ENCODE measurements around the gene ACTR8. TPM values are rescaled to one million over a fixed set of nuclear protein-coding genes. Genes with fewer than 3 reads are reported as not detected.

The ACTR8 gene
- total RNA-seq, 1 donor from 2014 or later = 43.6 TPM

DNA sequence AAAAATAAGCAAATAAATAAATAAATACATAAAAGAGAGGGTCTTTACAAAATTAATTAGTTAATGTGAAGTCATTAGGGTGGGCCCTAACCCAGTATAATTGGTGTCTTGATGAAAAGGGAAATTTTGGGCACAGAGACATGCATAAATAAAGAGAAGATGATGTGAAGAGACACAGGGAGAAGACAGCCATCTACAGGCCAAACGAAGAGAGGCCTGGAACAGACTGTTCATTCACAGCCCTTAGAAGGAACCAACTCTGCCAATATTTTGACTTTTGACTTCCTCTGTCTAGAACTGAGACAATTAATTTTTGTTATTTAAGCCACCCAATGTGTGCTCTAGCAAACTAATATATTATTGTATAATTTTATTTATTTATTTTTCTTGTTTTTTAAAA is 39.3 kb upstream of the ACTR8 start:
- DNase-seq (ENCODE audit: low read depth) (no peak), FAIRE-seq (no peak)
- Histone ChIP-seq H3K4me2 (ENCODE audit: low read length) (no peak overlapping the region), H3K36me3 (ENCODE audit: insufficient read depth, low read length) (no peaks in the 10 kb centered on the region), H2AFZ (ENCODE audit: low read depth, low read length) (no peak overlapping the region), H3K4me3 (ENCODE audit: insufficient read depth, low read depth, low read length) (no peak overlapping the region), H4K20me1 (ENCODE audit: insufficient read depth, low read length) (no peaks in the 10 kb centered on the region), H3K79me2 (ENCODE audit: insufficient read depth, low read length) (no peaks in the 10 kb centered on the region), H3K4me1 (ENCODE audit: insufficient read depth, low read length) (no peaks in the 10 kb centered on the region), H3K9ac (ENCODE audit: low read length) (no peak overlapping the region), H3K9me3 (ENCODE audit: insufficient read depth, low read depth, low read length) (no peaks in the 10 kb centered on the region), H3K27me3 (ENCODE audit: insufficient read depth, low read length) (no peaks in the 10 kb centered on the region), H3K27ac (ENCODE audit: low read depth, low read length) (no peak overlapping the region)
- H3K27me3 Mint-ChIP-seq (ENCODE audit: low read depth, unreplicated experiment) = peaks cover 6% of the 10 kb centered on the region
- no peaks in the 10 kb centered on the region for H3K4me1 Mint-ChIP-seq (ENCODE audit: low read depth, unreplicated experiment)
- no peak overlapping the region for H3K4me3 Mint-ChIP-seq (ENCODE audit: unreplicated experiment)
- H3K27ac Mint-ChIP-seq (ENCODE audit: unreplicated experiment) = no peak overlapping the region
- no peak for TF ChIP-seq EZH2 (IDR thresholded peaks at IDR 0.05; ENCODE audit: insufficient read depth, low read length)
- TF ChIP-seq, protein P1, sequence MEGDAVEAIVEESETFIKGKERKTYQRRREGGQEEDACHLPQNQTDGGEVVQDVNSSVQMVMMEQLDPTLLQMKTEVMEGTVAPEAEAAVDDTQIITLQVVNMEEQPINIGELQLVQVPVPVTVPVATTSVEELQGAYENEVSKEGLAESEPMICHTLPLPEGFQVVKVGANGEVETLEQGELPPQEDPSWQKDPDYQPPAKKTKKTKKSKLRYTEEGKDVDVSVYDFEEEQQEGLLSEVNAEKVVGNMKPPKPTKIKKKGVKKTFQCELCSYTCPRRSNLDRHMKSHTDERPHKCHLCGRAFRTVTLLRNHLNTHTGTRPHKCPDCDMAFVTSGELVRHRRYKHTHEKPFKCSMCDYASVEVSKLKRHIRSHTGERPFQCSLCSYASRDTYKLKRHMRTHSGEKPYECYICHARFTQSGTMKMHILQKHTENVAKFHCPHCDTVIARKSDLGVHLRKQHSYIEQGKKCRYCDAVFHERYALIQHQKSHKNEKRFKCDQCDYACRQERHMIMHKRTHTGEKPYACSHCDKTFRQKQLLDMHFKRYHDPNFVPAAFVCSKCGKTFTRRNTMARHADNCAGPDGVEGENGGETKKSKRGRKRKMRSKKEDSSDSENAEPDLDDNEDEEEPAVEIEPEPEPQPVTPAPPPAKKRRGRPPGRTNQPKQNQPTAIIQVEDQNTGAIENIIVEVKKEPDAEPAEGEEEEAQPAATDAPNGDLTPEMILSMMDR (IDR thresholded peaks at IDR 0.05; ENCODE audit: insufficient read depth, low read depth, low read length) = peak; percentile 29
- H3K36me3 Mint-ChIP-seq (ENCODE audit: low read depth, unreplicated experiment) = no peaks in the 10 kb centered on the region
- H3K9me3 Mint-ChIP-seq (ENCODE audit: unreplicated experiment) = no peaks in the 10 kb centered on the region

DNA sequence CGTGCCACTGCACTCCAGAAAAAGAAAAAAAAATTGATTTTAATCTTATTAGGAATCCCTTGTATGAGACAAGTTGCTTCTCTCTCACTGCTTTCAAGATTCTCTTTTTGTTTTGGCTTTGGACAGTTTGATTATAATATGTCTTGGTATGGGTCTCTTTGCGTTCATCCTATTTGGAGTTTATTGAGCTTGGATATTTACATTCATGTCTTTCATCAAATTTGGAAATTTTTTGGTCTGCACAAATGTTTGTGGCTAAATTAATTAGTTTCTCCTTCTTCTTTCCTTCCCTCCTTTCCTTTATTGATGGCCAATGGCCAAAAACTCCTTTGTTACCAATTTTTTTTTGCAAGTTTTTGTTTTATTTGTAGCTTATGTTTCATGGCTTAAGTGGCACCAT is 37.8 kb upstream of the ACTR8 start:
- H3K27ac Mint-ChIP-seq (ENCODE audit: unreplicated experiment) = no peak overlapping the region
- no peak for DNase-seq (ENCODE audit: low read depth)
- no peak for FAIRE-seq

DNA sequence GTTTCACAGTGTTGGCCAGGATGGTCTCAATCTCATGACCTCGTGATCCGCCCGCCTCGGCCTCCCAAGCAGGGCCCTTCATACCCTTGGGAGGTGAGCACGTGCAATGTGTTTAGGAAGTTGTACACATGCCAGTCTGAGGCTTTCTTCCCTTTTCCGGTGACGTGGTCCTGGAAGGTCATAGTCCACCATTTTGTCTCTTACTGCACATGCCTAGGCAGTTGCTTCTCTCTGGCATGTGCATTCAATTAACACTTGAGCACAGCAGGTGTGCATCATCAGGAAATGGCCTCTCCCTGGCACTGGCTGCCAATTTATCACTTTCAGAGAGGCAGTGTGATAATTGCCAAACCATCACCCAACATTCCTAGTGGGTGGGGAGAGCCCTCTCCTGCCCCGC is 31.4 kb upstream of the ACTR8 start:
- H3K27me3 Mint-ChIP-seq (ENCODE audit: low read depth, unreplicated experiment) = peaks cover 8% of the 10 kb centered on the region
- H3K9me3 Mint-ChIP-seq (ENCODE audit: unreplicated experiment) = peaks cover 4% of the 10 kb centered on the region
- Histone ChIP-seq H4K20me1 (ENCODE audit: insufficient read depth, low read length) (no peaks in the 10 kb centered on the region), H2AFZ (ENCODE audit: low read depth, low read length) (no peak overlapping the region), H3K79me2 (ENCODE audit: insufficient read depth, low read length) (no peaks in the 10 kb centered on the region), H3K4me2 (ENCODE audit: low read length) (no peak overlapping the region), H3K36me3 (ENCODE audit: insufficient read depth, low read length) (no peaks in the 10 kb centered on the region), H3K4me3 (ENCODE audit: insufficient read depth, low read depth, low read length) (no peak overlapping the region), H3K4me1 (ENCODE audit: insufficient read depth, low read length) (no peaks in the 10 kb centered on the region), H3K27ac (ENCODE audit: low read depth, low read length) (no peak overlapping the region), H3K27me3 (ENCODE audit: insufficient read depth, low read length) (peaks cover 2% of the 10 kb centered on the region), H3K9ac (ENCODE audit: low read length) (no peak overlapping the region), H3K9me3 (ENCODE audit: insufficient read depth, low read depth, low read length) (no peaks in the 10 kb centered on the region)
- H3K4me3 Mint-ChIP-seq (ENCODE audit: unreplicated experiment) = no peak overlapping the region
- no peak for FAIRE-seq
- TF ChIP-seq EZH2 (IDR thresholded peaks at IDR 0.05; ENCODE audit: insufficient read depth, low read length) = no peak
- TF ChIP-seq, protein P1 (IDR thresholded peaks at IDR 0.05; ENCODE audit: insufficient read depth, low read depth, low read length) = no peak
- no peaks in the 10 kb centered on the region for H3K4me1 Mint-ChIP-seq (ENCODE audit: low read depth, unreplicated experiment)
- no peak overlapping the region for H3K27ac Mint-ChIP-seq (ENCODE audit: unreplicated experiment)
- no peaks in the 10 kb centered on the region for H3K36me3 Mint-ChIP-seq (ENCODE audit: low read depth, unreplicated experiment)
- DNase-seq (ENCODE audit: low read depth) = no peak

More for the DNA sequence above, 37.8 kb upstream of the ACTR8 start:
- TF ChIP-seq, protein P1 (IDR thresholded peaks at IDR 0.05; ENCODE audit: insufficient read depth, low read depth, low read length) = no peak
- no peak for TF ChIP-seq EZH2 (IDR thresholded peaks at IDR 0.05; ENCODE audit: insufficient read depth, low read length)
- Histone ChIP-seq H3K36me3 (ENCODE audit: insufficient read depth, low read length) (no peaks in the 10 kb centered on the region), H3K4me1 (ENCODE audit: insufficient read depth, low read length) (no peaks in the 10 kb centered on the region), H3K4me2 (ENCODE audit: low read length) (no peak overlapping the region), H3K79me2 (ENCODE audit: insufficient read depth, low read length) (no peaks in the 10 kb centered on the region), H3K9me3 (ENCODE audit: insufficient read depth, low read depth, low read length) (no peaks in the 10 kb centered on the region), H4K20me1 (ENCODE audit: insufficient read depth, low read length) (no peaks in the 10 kb centered on the region), H3K27me3 (ENCODE audit: insufficient read depth, low read length) (no peaks in the 10 kb centered on the region), H3K9ac (ENCODE audit: low read length) (no peak overlapping the region), H3K4me3 (ENCODE audit: insufficient read depth, low read depth, low read length) (no peak overlapping the region), H2AFZ (ENCODE audit: low read depth, low read length) (no peak overlapping the region), H3K27ac (ENCODE audit: low read depth, low read length) (no peak overlapping the region)
- peaks cover 7% of the 10 kb centered on the region for H3K27me3 Mint-ChIP-seq (ENCODE audit: low read depth, unreplicated experiment)
- H3K36me3 Mint-ChIP-seq (ENCODE audit: low read depth, unreplicated experiment) = no peaks in the 10 kb centered on the region
- no peaks in the 10 kb centered on the region for H3K9me3 Mint-ChIP-seq (ENCODE audit: unreplicated experiment)
- no peak overlapping the region for H3K4me3 Mint-ChIP-seq (ENCODE audit: unreplicated experiment)
- H3K4me1 Mint-ChIP-seq (ENCODE audit: low read depth, unreplicated experiment) = no peaks in the 10 kb centered on the region
